ENCODE measurements around the gene KCNIP4.

Gene KCNIP4

DNA sequence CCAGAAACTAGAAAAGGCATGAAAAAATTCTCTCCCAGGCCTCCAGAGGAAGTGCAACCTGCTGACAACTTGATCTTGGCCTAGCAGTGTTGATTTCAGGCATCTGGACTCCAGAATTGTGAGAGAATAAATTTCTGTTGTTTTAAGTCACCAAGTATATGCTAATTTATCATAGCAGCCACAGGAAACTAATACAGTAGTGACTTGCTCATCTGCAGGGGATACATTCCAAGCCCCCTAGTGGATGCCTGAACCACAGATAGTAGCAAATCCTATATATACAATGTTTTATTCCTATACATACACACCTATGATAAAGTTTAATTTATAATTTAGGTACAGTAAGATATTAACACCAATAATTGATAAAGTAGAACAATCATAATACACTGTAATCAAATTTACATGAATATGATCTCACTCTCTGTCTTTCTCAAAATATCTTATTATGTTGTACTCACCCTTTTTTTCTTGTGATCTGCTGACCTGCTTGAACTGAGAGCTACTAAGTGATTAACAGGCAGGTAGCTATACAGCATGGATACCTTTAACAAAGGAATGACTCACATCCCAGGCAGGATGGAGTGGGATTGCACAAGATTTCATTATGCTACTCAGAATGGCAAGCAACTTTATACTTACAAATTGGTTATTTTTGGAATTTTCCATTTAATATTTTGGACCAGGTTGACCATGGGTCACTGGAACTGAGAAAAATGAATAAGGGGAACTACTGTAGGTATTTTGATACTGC lies 501.1 kb downstream of the KCNIP4 start:
- no peaks in the 10 kb centered on the region for H3K4me1 ChIP-seq (ENCODE audit: control insufficient read depth, low read depth, low read length)
- no peak overlapping the region for H2AK5ac ChIP-seq (ENCODE audit: low read length)
- H3K79me2 ChIP-seq (ENCODE audit: control insufficient read depth, insufficient read depth, low read length): no peaks in the 10 kb centered on the region
- H3K27me3 ChIP-seq (ENCODE audit: insufficient read depth, low read length, poor library complexity): peaks cover 1% of the 10 kb centered on the region
- H3K23ac ChIP-seq (ENCODE audit: low read length): no peak overlapping the region
- no peak overlapping the region for H2BK15ac ChIP-seq (replicated peaks; ENCODE audit: low read depth)
- H4K5ac ChIP-seq (ENCODE audit: low read length): no peak overlapping the region
- no peak overlapping the region for H3K4ac ChIP-seq (ENCODE audit: low read depth, low read length)
- no peak overlapping the region for H2BK120ac ChIP-seq (ENCODE audit: low read depth, low read length)
- H3K4me2 ChIP-seq (ENCODE audit: low read length): no peak overlapping the region
- no peak overlapping the region for H3K9ac ChIP-seq (ENCODE audit: low read length)
- no peak overlapping the region for H3K27ac ChIP-seq (ENCODE audit: low read depth, low read length)
- H3K18ac ChIP-seq (ENCODE audit: low read length): no peak overlapping the region
- H2BK5ac ChIP-seq (ENCODE audit: low read length): no peak overlapping the region
- H3K4me3 ChIP-seq (ENCODE audit: low read length): no peak overlapping the region
- H3K36me3 ChIP-seq (ENCODE audit: control insufficient read depth, insufficient read depth, low read length): no peaks in the 10 kb centered on the region
- DNase-seq: peak; percentile 55
- H3K79me1 ChIP-seq (ENCODE audit: low read length): no peaks in the 10 kb centered on the region
- H4K8ac ChIP-seq (ENCODE audit: low read depth, low read length): no peak overlapping the region
- H3K56ac ChIP-seq (ENCODE audit: low read length): no peak overlapping the region

GRCh38 chr4:21420166-21420565 lies 528.4 kb downstream of the KCNIP4 start:
- WGBS (ENCODE audit: extremely low coverage, insufficient coverage, low lambda C conversion rate): no CpG with 5 or more reads among the region's 2 CpGs
- no peak for DNase-seq
- Histone ChIP-seq H2BK5ac (ENCODE audit: low read length) (no peak overlapping the region), H3K79me1 (ENCODE audit: low read length) (no peaks in the 10 kb centered on the region), H3K4me1 (ENCODE audit: control insufficient read depth, low read depth, low read length) (no peaks in the 10 kb centered on the region), H4K8ac (ENCODE audit: low read depth, low read length) (no peak overlapping the region), H3K9ac (ENCODE audit: low read length) (no peak overlapping the region), H3K4ac (ENCODE audit: low read depth, low read length) (no peak overlapping the region), H3K23ac (ENCODE audit: low read length) (no peak overlapping the region), H3K36me3 (ENCODE audit: control insufficient read depth, insufficient read depth, low read length) (no peaks in the 10 kb centered on the region), H3K79me2 (ENCODE audit: control insufficient read depth, insufficient read depth, low read length) (no peaks in the 10 kb centered on the region), H2BK120ac (ENCODE audit: low read depth, low read length) (no peak overlapping the region), H3K4me2 (ENCODE audit: low read length) (no peak overlapping the region), H3K18ac (ENCODE audit: low read length) (no peak overlapping the region), H3K56ac (ENCODE audit: low read length) (no peak overlapping the region), H3K27ac (ENCODE audit: low read depth, low read length) (no peak overlapping the region), H2BK15ac (replicated peaks; ENCODE audit: low read depth) (no peak overlapping the region), H4K5ac (ENCODE audit: low read length) (no peak overlapping the region), H3K27me3 (ENCODE audit: insufficient read depth, low read length, poor library complexity) (no peaks in the 10 kb centered on the region), H3K4me3 (ENCODE audit: low read length) (no peak overlapping the region), H2AK5ac (ENCODE audit: low read length) (no peak overlapping the region)

- H2BK120ac ChIP-seq (ENCODE audit: low read depth, low read length): no peak overlapping the region
- H2AK5ac ChIP-seq (ENCODE audit: low read length): no peak overlapping the region
- H3K4me2 ChIP-seq (ENCODE audit: low read length): no peak overlapping the region
- no peak for DNase-seq
- no peak overlapping the region for H3K4ac ChIP-seq (ENCODE audit: low read depth, low read length)
- H3K23ac ChIP-seq (ENCODE audit: low read length): no peak overlapping the region
- H3K27ac ChIP-seq (ENCODE audit: low read depth, low read length): no peak overlapping the region
- WGBS (ENCODE audit: extremely low coverage, insufficient coverage, low lambda C conversion rate): no CpG with 5 or more reads among the region's 4 CpGs
- H3K79me1 ChIP-seq (ENCODE audit: low read length): no peaks in the 10 kb centered on the region
- H3K4me1 ChIP-seq (ENCODE audit: control insufficient read depth, low read depth, low read length): no peaks in the 10 kb centered on the region
- no peak overlapping the region for H2BK5ac ChIP-seq (ENCODE audit: low read length)
- H2BK15ac ChIP-seq (replicated peaks; ENCODE audit: low read depth): no peak overlapping the region
- no peak overlapping the region for H4K5ac ChIP-seq (ENCODE audit: low read length)
- no peaks in the 10 kb centered on the region for H3K79me2 ChIP-seq (ENCODE audit: control insufficient read depth, insufficient read depth, low read length)
- no peaks in the 10 kb centered on the region for H3K36me3 ChIP-seq (ENCODE audit: control insufficient read depth, insufficient read depth, low read length)
- no peak overlapping the region for H3K9ac ChIP-seq (ENCODE audit: low read length)
- H3K56ac ChIP-seq (ENCODE audit: low read length): no peak overlapping the region
- H3K18ac ChIP-seq (ENCODE audit: low read length): no peak overlapping the region
- no peak overlapping the region for H4K8ac ChIP-seq (ENCODE audit: low read depth, low read length)
- H3K27me3 ChIP-seq (ENCODE audit: insufficient read depth, low read length, poor library complexity): no peaks in the 10 kb centered on the region
- no peak overlapping the region for H3K4me3 ChIP-seq (ENCODE audit: low read length)
These were observed 532.8 kb downstream of the KCNIP4 start for GRCh38 chr4:21415728-21416127.

DNA sequence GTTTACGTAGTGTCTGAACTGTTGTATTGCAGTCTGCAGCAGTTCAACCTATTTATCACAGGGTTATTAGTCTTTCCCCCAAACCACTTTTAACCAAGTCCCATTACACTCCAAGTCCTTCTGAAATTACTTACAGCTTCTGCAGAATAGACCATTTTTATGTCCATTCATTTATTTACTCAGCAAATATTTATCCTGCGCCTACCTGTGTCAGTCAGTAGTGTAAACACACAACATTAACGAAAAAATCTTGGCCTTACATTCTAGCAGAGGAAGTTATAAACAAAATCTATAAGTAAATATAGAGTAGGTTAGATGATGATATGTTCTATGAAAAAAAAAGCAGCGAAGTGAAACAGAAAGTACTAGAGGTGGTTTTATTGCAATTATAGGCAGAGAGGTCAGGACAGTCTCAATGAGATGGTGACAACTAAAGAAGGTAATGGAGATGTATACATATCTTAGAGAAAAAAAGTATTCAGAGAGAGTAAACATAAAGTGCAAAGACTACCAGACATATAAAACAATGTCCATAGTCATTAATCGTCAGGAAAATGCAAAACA lies 534.7 kb downstream of the KCNIP4 start:
- H3K27me3 ChIP-seq (ENCODE audit: insufficient read depth, low read length, poor library complexity): no peaks in the 10 kb centered on the region
- no peak overlapping the region for H3K23ac ChIP-seq (ENCODE audit: low read length)
- H2BK5ac ChIP-seq (ENCODE audit: low read length): no peak overlapping the region
- no peak overlapping the region for H2BK120ac ChIP-seq (ENCODE audit: low read depth, low read length)
- H3K36me3 ChIP-seq (ENCODE audit: control insufficient read depth, insufficient read depth, low read length): no peaks in the 10 kb centered on the region
- no peaks in the 10 kb centered on the region for H3K79me2 ChIP-seq (ENCODE audit: control insufficient read depth, insufficient read depth, low read length)
- H3K56ac ChIP-seq (ENCODE audit: low read length): no peak overlapping the region
- no peak for DNase-seq
- no peak overlapping the region for H2AK5ac ChIP-seq (ENCODE audit: low read length)
- H3K4me2 ChIP-seq (ENCODE audit: low read length): no peak overlapping the region
- no peaks in the 10 kb centered on the region for H3K79me1 ChIP-seq (ENCODE audit: low read length)
- no peak overlapping the region for H3K4me3 ChIP-seq (ENCODE audit: low read length)
- H2BK15ac ChIP-seq (replicated peaks; ENCODE audit: low read depth): no peak overlapping the region
- H3K4me1 ChIP-seq (ENCODE audit: control insufficient read depth, low read depth, low read length): no peaks in the 10 kb centered on the region
- H4K8ac ChIP-seq (ENCODE audit: low read depth, low read length): no peak overlapping the region
- H4K5ac ChIP-seq (ENCODE audit: low read length): no peak overlapping the region
- H3K27ac ChIP-seq (ENCODE audit: low read depth, low read length): no peak overlapping the region
- no CpG with 5 or more reads among the region's 5 CpGs for WGBS (ENCODE audit: extremely low coverage, insufficient coverage, low lambda C conversion rate)
- H3K4ac ChIP-seq (ENCODE audit: low read depth, low read length): no peak overlapping the region
- H3K9ac ChIP-seq (ENCODE audit: low read length): no peak overlapping the region
- no peak overlapping the region for H3K18ac ChIP-seq (ENCODE audit: low read length)

DNA sequence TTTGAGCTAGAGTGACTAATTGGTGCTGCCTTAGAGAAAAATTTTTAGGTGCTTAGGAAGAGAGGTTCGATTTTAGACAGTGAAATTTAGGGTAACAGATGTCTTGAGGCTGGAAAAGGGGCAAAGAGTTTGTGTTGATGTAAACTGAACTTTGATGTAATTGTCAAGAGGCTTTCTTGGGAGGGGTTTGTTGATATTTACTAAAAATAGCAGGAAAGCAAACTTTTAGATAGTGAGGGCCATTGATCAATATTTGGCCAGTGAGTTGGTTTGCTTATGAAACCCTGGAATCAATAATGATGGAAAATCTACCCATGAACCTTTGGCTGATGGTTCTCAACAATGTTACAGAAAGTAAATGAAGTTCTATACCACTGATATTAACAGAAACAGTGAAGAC lies 537.5 kb downstream of the KCNIP4 start:
- H2BK15ac ChIP-seq (replicated peaks; ENCODE audit: low read depth): no peak overlapping the region
- no CpG with 5 or more reads among the region's 1 CpG for WGBS (ENCODE audit: extremely low coverage, insufficient coverage, low lambda C conversion rate)
- H3K56ac ChIP-seq (ENCODE audit: low read length): no peak overlapping the region

GRCh38 chr4:21410372-21410771 lies 538.2 kb downstream of the KCNIP4 start:
- no peak overlapping the region for H3K9ac ChIP-seq (ENCODE audit: low read length)
- no peaks in the 10 kb centered on the region for H3K27me3 ChIP-seq (ENCODE audit: insufficient read depth, low read length, poor library complexity)
- H3K4me3 ChIP-seq (ENCODE audit: low read length): no peak overlapping the region
- no peaks in the 10 kb centered on the region for H3K4me1 ChIP-seq (ENCODE audit: control insufficient read depth, low read depth, low read length)
- H3K18ac ChIP-seq (ENCODE audit: low read length): no peak overlapping the region
- peak; percentile 8 for DNase-seq
- no peak overlapping the region for H3K56ac ChIP-seq (ENCODE audit: low read length)
- no peaks in the 10 kb centered on the region for H3K36me3 ChIP-seq (ENCODE audit: control insufficient read depth, insufficient read depth, low read length)
- H2AK5ac ChIP-seq (ENCODE audit: low read length): no peak overlapping the region
- H4K5ac ChIP-seq (ENCODE audit: low read length): no peak overlapping the region
- H4K8ac ChIP-seq (ENCODE audit: low read depth, low read length): no peak overlapping the region
- H3K27ac ChIP-seq (ENCODE audit: low read depth, low read length): no peak overlapping the region
- no peak overlapping the region for H2BK15ac ChIP-seq (replicated peaks; ENCODE audit: low read depth)
- H2BK5ac ChIP-seq (ENCODE audit: low read length): no peak overlapping the region
- no peaks in the 10 kb centered on the region for H3K79me2 ChIP-seq (ENCODE audit: control insufficient read depth, insufficient read depth, low read length)
- WGBS (ENCODE audit: extremely low coverage, insufficient coverage, low lambda C conversion rate): no CpG with 5 or more reads among the region's 4 CpGs
- H3K4me2 ChIP-seq (ENCODE audit: low read length): no peak overlapping the region
- no peak overlapping the region for H3K4ac ChIP-seq (ENCODE audit: low read depth, low read length)
- no peaks in the 10 kb centered on the region for H3K79me1 ChIP-seq (ENCODE audit: low read length)
- no peak overlapping the region for H3K23ac ChIP-seq (ENCODE audit: low read length)
- H2BK120ac ChIP-seq (ENCODE audit: low read depth, low read length): no peak overlapping the region

More for the DNA sequence above, 537.5 kb downstream of the KCNIP4 start:
- Histone ChIP-seq H3K79me2 (ENCODE audit: control insufficient read depth, insufficient read depth, low read length) (no peaks in the 10 kb centered on the region), H3K36me3 (ENCODE audit: control insufficient read depth, insufficient read depth, low read length) (no peaks in the 10 kb centered on the region), H3K79me1 (ENCODE audit: low read length) (no peaks in the 10 kb centered on the region), H3K4me1 (ENCODE audit: control insufficient read depth, low read depth, low read length) (no peaks in the 10 kb centered on the region), H3K4ac (ENCODE audit: low read depth, low read length) (no peak overlapping the region), H2BK5ac (ENCODE audit: low read length) (no peak overlapping the region), H2BK120ac (ENCODE audit: low read depth, low read length) (no peak overlapping the region), H3K4me2 (ENCODE audit: low read length) (no peak overlapping the region), H3K27ac (ENCODE audit: low read depth, low read length) (no peak overlapping the region), H3K18ac (ENCODE audit: low read length) (no peak overlapping the region), H4K8ac (ENCODE audit: low read depth, low read length) (no peak overlapping the region), H3K27me3 (ENCODE audit: insufficient read depth, low read length, poor library complexity) (no peaks in the 10 kb centered on the region), H3K9ac (ENCODE audit: low read length) (no peak overlapping the region), H4K5ac (ENCODE audit: low read length) (no peak overlapping the region), H2AK5ac (ENCODE audit: low read length) (no peak overlapping the region), H3K23ac (ENCODE audit: low read length) (no peak overlapping the region), H3K4me3 (ENCODE audit: low read length) (no peak overlapping the region)
- DNase-seq: no peak
